Glomerular visceral epithelial cell (primary cell): Measurements from ENCODE around the gene GIMD1.
"Not testable (repeated sequence)": the region's sequence is repeated elsewhere in the genome, so short reads cannot be mapped to it uniquely, and the experiment has no call there.

Source experiments
- DNase-seq: peaks from one replicate; pipeline ENCODE4 v3.0.0-alpha.2; 2016; ENCODE audit errors: extremely low spot score

GIMD1 gene

GRCh38 chr4:106351016-106351415 lies 17.6 kb downstream of the GIMD1 start:
- DNase-seq: no peak

DNA sequence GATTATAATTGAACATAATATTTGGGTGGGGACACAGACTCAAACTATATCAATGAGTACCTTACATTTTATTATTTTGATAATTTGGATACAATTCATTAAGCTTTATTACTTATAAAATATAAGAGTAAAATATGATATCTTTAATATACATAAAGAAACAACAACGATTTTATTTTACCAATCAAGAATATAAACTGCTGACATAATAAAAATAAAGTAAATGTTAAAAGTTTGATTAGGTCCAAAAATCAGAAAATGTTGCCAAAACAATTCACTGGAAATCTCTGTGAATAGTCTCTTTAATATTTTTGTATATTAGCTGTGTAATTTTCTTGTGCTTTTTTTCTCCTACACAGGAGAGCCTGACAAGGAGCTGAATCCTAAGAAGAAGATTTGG lies 21.4 kb downstream of the GIMD1 start:
- DNase-seq: no peak

GRCh38 chr4:106344647-106344970 lies 24.0 kb downstream of the GIMD1 start:
- DNase-seq: peak; percentile 19

DNA sequence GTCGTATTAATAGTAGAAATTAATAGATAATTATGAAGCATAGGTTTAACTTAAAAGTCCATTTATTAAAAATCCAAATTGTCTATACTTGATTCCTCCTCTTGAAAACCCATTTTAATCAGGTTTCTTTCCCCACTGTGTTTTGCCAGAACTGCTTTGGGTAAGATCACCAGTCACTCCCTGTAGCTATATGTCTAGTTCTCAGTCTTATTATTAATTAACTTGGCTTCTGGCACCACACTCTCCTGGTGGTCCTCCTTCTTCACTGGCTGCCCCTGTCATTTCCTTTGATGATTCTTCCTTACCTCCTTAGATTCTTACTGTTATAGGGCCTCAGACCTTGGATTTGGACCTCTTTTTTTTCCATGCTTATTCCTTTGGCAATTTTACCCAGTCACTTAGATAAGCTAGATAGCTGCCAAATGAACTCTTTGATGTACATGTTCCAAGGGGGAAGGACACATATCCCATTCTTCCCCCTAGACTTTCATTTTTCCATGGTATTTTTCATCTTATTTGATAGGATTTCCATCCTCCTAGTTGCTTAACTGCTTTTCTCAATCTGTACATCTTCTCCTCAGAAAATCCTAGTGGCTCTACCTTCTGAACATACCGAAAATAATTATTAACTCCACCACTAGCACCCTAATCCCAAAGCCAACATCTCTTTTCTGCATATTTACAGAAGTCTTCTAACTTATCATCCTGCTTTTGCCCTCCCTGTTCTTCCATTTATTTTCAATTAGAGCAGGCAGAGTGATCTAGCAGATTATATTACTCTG lies 24.5 kb downstream of the GIMD1 start:
- DNase-seq: peak; percentile 15

- DNase-seq: no peak
Measured at GRCh38 chr4:106340774-106341173, 27.8 kb downstream of the GIMD1 start.

DNA sequence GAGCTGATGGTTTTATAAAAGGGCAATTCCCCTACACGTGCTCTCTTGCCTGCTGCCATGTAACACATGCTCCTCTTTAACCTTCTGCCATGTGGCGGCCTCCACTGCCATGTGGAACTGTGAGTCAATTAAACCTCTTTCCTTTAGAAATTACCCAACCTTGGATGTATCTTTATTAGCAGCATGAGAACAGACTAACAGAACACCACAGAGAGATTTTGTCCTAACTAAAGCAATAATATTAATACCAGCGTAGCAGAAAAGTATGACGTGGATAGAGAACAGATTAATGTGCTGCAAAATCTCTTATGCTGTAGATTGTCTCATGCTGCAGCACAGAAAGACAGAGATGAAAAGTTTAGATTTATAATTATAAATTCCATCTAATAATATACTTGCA lies 29.1 kb downstream of the GIMD1 start:
- no peak for DNase-seq

DNA sequence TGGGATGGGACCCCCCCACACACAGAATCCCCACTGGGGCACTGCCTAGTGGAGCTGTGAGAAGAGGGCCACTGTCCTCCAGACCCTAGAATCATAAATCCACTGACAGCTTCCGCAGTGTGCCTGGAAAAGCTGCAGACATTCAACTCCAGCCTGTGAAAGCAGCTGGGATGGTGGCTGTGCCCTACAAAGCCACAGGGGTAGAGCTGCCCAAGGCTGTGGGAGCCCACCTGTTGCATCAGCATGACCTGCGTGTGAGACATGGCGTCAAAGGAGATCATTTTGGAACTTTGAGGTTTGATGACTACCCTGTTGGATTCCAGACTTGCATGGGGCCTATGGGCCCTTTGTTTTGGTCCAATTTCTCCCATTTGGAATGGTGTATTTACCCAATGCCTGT lies 29.9 kb downstream of the GIMD1 start:
- no peak for DNase-seq

GRCh38 chr4:106337916-106338315 lies 30.7 kb downstream of the GIMD1 start:
- DNase-seq: no peak

DNA sequence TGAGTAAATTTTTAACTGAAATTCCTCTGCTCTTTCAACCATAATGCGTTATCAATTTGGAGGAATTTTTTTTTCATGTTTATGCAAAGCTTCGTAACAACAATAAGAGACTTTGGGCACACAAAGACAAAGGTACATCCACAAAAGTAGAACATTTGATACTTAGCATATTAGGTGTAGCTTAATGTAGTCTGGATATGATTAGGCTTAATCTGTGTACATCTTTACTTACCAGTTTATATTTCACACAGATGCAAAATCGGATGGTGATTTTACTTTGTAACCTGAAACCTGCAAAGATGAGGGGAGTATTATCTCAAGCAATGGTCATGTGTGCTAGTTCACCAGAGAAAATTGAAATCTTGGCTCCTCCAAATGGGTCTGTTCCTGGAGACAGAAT lies 32.0 kb downstream of the GIMD1 start:
- no peak for DNase-seq

DNA sequence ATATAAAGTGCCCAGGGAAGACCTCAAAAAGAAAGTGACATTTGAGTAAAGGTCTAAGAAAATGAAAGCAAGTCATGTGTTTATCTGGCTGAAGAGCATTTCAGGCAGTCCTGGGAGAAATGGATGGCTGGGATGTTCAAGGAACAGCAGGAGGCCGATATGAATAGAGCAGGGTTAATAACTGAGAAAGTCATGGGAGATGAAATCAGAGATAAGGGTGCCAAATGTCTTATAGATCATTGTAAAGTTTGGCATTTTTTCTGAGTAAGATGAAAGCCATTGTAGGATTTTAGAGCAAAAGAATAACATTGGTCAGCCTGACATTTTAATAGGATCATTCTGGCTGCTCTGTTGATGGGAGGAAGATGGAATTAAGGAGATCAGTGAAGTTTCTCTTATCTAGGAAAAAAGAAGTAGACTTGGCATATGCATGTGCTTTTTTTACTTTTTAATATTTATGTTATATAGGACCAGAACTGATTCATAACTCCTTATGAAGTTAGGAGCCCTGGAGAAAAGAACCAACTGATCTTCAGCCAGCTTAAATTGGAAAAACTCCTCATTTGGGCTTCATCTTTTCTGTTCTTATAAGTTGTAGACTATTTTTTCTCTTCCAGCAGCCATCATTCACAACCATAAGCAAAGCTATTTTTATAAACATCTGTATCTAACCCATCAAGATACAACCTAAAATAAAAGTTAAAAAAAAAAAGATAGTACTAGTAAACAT lies 33.7 kb downstream of the GIMD1 start:
- DNase-seq: no peak

DNA sequence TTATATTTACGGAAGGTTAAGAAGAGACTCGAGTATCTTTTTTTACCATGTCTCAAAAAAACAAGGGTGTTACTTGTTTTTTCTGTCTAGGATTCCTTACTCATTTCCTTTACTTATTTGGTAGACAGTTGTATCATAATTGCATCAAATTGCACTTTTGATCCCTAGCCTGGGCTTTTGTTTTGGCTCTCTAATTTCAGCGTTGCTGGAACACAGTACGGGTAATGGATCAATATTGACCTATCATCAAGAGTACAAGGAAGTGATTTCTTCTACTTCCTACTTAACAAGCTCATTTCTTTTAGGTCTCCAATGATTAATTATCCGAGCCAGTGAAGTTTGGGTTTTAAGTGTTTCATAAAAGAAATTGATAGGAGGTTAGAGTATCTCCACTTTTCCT lies 35.4 kb downstream of the GIMD1 start:
- DNase-seq: no peak

DNA sequence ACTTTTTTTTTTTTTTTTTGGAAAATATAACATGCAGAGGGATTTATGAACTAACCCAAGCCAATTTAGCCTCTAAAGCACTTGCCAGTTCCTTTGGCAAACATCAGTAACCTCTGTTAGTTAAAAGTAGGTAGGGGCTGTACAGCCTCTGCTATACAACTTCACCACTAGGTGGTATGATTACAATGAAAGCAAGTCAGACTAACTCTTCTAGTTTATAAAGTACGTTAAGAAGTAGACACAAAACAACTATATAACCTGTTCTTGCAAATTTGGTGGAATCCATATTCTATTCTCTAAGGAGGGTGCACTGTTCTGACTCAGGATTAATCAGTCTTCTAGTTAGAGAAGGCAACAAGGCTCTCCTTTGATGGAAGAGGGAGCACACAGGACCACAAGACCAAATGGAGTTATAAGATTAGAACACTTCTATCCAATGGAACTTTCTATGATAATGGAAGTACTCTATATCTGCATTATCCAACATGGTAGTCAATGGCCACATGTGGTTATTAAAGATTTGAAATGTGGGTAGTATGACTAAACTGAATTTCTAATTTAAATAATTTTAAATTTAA lies 39.4 kb downstream of the GIMD1 start:
- DNase-seq: peak; percentile 46

- no peak for DNase-seq
Measured at GRCh38 chr4:106325800-106326199, 42.8 kb downstream of the GIMD1 start.

- no peak for DNase-seq
Measured at GRCh38 chr4:106323119-106323518, 45.5 kb downstream of the GIMD1 start.

GRCh38 chr4:106321814-106322213 lies 46.8 kb downstream of the GIMD1 start:
- DNase-seq: not testable (repeated sequence)

- not testable (repeated sequence) for DNase-seq
Measured at GRCh38 chr4:106321168-106321567, 47.4 kb downstream of the GIMD1 start.

GRCh38 chr4:106320235-106320634 lies 48.3 kb downstream of the GIMD1 start:
- no peak for DNase-seq

DNA sequence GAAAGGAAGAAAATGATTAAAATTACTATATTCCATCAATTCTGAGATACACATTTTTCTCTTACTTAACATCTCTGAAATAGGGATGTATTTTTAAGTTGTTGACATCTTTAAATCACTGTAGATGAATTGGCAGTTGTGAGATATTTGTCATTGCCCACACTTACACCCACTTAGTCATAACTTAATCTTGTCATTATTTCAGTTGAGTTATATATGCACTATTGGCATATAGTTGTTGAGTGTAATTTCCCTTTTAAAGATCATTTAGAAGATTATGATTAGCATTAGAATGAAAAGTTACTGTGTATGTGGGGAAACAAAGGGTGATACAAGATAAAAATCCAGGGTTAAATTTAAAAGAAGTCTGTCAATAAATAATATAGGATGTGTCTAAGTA lies 50.1 kb downstream of the GIMD1 start:
- DNase-seq: no peak

DNA sequence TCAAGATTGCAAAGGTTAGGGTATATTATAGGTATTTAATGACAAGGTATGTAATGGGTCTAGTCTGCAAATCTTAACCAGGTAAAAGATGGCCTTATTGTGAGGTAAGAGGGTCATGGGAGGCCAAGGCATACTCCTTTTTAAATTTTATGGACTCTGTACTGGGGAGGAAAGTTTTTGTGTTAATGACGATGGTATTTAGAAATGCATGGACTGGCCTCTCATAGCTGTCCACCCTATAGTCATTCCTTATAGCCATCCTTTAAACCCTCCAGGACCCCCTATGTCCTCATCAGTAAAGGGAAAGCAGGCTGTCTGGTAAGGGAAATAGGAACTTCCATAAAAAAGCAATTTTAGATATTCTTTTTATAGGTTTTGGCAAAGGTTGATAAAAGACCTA lies 50.8 kb downstream of the GIMD1 start:
- DNase-seq: no peak

DNA sequence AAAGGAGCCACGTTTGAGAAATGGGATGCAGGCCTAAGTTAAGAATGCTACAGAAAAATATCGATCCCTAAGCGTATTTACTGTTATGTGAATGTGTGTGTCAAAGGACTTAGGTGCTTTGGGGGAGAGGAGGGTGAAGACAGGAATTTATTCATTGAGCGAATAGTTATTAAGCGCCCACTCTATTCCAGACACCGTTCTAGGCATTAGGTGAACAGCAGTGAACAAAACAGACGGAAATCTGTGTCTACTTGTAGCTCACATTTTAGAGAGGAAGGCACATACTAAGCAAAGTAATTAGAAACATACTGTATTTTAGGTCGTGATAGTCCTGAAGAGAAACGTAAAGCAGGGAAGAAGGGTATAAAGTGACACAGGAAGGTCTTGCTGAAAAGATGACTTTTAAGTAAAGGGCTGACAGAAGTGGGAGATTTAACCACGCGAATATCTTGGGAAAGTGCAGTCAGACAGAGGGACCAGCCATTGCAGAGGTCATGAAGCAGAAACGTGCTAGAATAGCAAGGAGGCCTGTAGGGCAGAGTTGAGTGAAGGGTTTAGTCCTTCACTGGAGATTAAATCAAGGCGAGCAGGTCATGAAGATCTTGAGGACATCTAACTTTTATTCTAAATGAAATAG lies 51.7 kb downstream of the GIMD1 start:
- DNase-seq: peak; percentile 12

GRCh38 chr4:106315968-106316772 lies 52.4 kb downstream of the GIMD1 start, which contains the start of the genes AIMP1 and TBCK:
Gene AIMP1, plus strand, starts transcription at chr4:106316550. Its CDS starts 8,460 bp downstream, at chr4:106325010.
Gene TBCK, minus strand, starts transcription at chr4:106316209. Its CDS starts 7,249 bp downstream, at chr4:106308960.
- peak; percentile 90 for DNase-seq
